RWPE2 (cell line): ENCODE measurements around the gene HBS1L.

ENCODE experiments used
- ATAC-seq: fragments of 200-7000 bp; cut with Tn5 transposase; 3 replicates; pipeline ENCODE4 v1.9.1; 2021; ENCODE audit warnings: low read depth
- DNase-seq: peaks from one replicate; pipeline ENCODE4 v3.0.0-alpha.2; 2020; ENCODE audit warnings: low spot score
- H3K27ac ChIP-seq: fragments of 450-650 bp; 2 replicates; pipeline ENCODE4 v1.5.1; 2017; ENCODE audit warnings: mild to moderate bottlenecking; ENCODE audit not compliant: poor library complexity, severe bottlenecking
- H3K27me3 ChIP-seq: fragments of 250-450 bp; sonication (Bioruptor Pico); 2 replicates; pipeline ENCODE4 v1.5.1; 2021; ENCODE audit warnings: mild to moderate bottlenecking, moderate library complexity; ENCODE audit not compliant: insufficient read depth, poor library complexity, severe bottlenecking
- H3K36me3 ChIP-seq: fragments of 250-450 bp; sonication (Bioruptor Pico); 2 replicates; pipeline ENCODE4 v1.5.1; 2020; ENCODE audit warnings: low read depth, mild to moderate bottlenecking, moderate library complexity
- H3K4me1 ChIP-seq: fragments of 250-450 bp; sonication (Bioruptor Pico); 2 replicates; pipeline ENCODE4 v1.5.1; 2021; ENCODE audit warnings: mild to moderate bottlenecking, moderate library complexity; ENCODE audit not compliant: insufficient read depth, poor library complexity, severe bottlenecking
- H3K4me3 ChIP-seq: fragments of 250-450 bp; sonication (Bioruptor Pico); 2 replicates; pipeline ENCODE4 v1.5.1; 2021; ENCODE audit warnings: mild to moderate bottlenecking, moderate library complexity; ENCODE audit not compliant: severe bottlenecking
- H3K9me3 ChIP-seq: fragments of 250-450 bp; sonication (Bioruptor Pico); 2 replicates; pipeline ENCODE4 v1.5.1; 2021; ENCODE audit warnings: mild to moderate bottlenecking, moderate library complexity; ENCODE audit not compliant: severe bottlenecking
- CTCF ChIP-seq: fragments of 450-650 bp; IDR thresholded peaks from one replicate; pipeline ENCODE4 v1.5.1; 2017; ENCODE audit warnings: mild to moderate bottlenecking, moderate library complexity; ENCODE audit not compliant: poor library complexity, severe bottlenecking

HBS1L gene

GRCh38 chr6:135012349-135012748 is 42.3 kb downstream of the HBS1L start:
- H3K4me1 ChIP-seq, result no peaks in the 10 kb centered on the region
- H3K27ac ChIP-seq, result no peak overlapping the region
- DNase-seq, result no peak
- H3K9me3 ChIP-seq, result no peaks in the 10 kb centered on the region
- no peak overlapping the region for H3K4me3 ChIP-seq
- H3K27me3 ChIP-seq, result no peaks in the 10 kb centered on the region
- no peak for TF ChIP-seq CTCF
- H3K36me3 ChIP-seq, result peaks cover 14% of the 10 kb centered on the region
- ATAC-seq, result no peak

GRCh38 chr6:135008941-135009290 is 45.7 kb downstream of the HBS1L start:
- no peaks in the 10 kb centered on the region for H3K9me3 ChIP-seq
- TF ChIP-seq CTCF, result no peak
- H3K36me3 ChIP-seq, result peaks cover 11% of the 10 kb centered on the region
- no peaks in the 10 kb centered on the region for H3K27me3 ChIP-seq
- no peak for DNase-seq
- no peak overlapping the region for H3K27ac ChIP-seq
- H3K4me3 ChIP-seq, result no peak overlapping the region
- no peak for ATAC-seq
- H3K4me1 ChIP-seq, result no peaks in the 10 kb centered on the region

- H3K27me3 ChIP-seq, result no peaks in the 10 kb centered on the region
- no peaks in the 10 kb centered on the region for H3K4me1 ChIP-seq
- TF ChIP-seq CTCF, result no peak
- no peak overlapping the region for H3K27ac ChIP-seq
- H3K4me3 ChIP-seq, result no peak overlapping the region
- no peak for DNase-seq
- ATAC-seq, result no peak
- H3K36me3 ChIP-seq, result peaks cover 11% of the 10 kb centered on the region
- no peaks in the 10 kb centered on the region for H3K9me3 ChIP-seq
Measured at GRCh38 chr6:135008072-135008940, 46.3 kb downstream of the HBS1L start.

GRCh38 chr6:135006386-135006914 is 48.2 kb downstream of the HBS1L start:
- ATAC-seq, result no peak
- H3K4me1 ChIP-seq, result no peaks in the 10 kb centered on the region

More at GRCh38 chr6:135006386-135006914, 48.2 kb downstream of the HBS1L start:
- no peak overlapping the region for H3K27ac ChIP-seq
- DNase-seq, result no peak
- peaks cover 23% of the 10 kb centered on the region for H3K36me3 ChIP-seq
- no peaks in the 10 kb centered on the region for H3K27me3 ChIP-seq
- no peaks in the 10 kb centered on the region for H3K9me3 ChIP-seq
- H3K4me3 ChIP-seq, result no peak overlapping the region
- no peak for TF ChIP-seq CTCF
